Thyroid gland (tissue), 4 donors: Measurements from ENCODE around the gene DUSP8. TPM values are rescaled to one million over a fixed set of nuclear protein-coding genes. Genes with fewer than 3 reads are reported as not detected.
"Not testable (repeated sequence)": the region's sequence is repeated elsewhere in the genome, so short reads cannot be mapped to it uniquely, and the experiment has no call there.

ENCODE experiments used
- DNase-seq, 2 donors: peaks; one replicate each; pipeline ENCODE4 v3.0.0-alpha.2; 2019
- H3K27ac ChIP-seq, 3 donors: fragments of 200-600 bp; sonication (generic); 1 replicate in 2 of 3; 2 replicates in 1 of 3; pipeline ENCODE4 v1.5.1; 2016 to 2019; ENCODE audit warnings: mild to moderate bottlenecking in 1 of 3, moderate library complexity in 1 of 3
- H3K27me3 ChIP-seq: fragments of 200-600 bp; sonication (generic); one replicate; pipeline ENCODE4 v1.5.1; 2019
- H3K36me3 ChIP-seq, 2 donors: fragments of 200-600 bp; sonication (generic); one replicate each; pipeline ENCODE4 v1.5.1; 2016 to 2019
- H3K4me1 ChIP-seq, 2 donors: fragments of 200-600 bp; sonication (generic); one replicate each; pipeline ENCODE4 v1.5.1; 2017 to 2019
- H3K4me3 ChIP-seq, 3 donors: fragments of 200-600 bp; sonication (generic); replicated peaks in 1 of 3; 1 replicate in 2 of 3; 2 replicates in 1 of 3; pipeline ENCODE4 v1.5.1; 2016; ENCODE audit warnings: mild to moderate bottlenecking in 1 of 3
- H3K9me3 ChIP-seq: fragments of 200-600 bp; sonication (generic); one replicate; pipeline ENCODE4 v1.5.1; 2017
- POLR2A ChIP-seq, 2 donors: fragments of 450-650 bp; IDR thresholded peaks; one replicate each; pipeline ENCODE4 v1.6.1; 2017; ENCODE audit warnings: antibody characterized with exemption in 2 of 2, mild to moderate bottlenecking in 2 of 2, moderate library complexity in 1 of 2
- WGBS, 2 donors: methylation state at CpG; one replicate each; pipeline ENCODE4 v1.1.5; 2017; 5-methylcytosine and 5-hydroxymethylcytosine counted together
- intact Hi-C: fragments of 100-400 bp; cut with DNase I; formaldehyde crosslinking; loops from one replicate; pipeline ENCODE4 v1.15.1; 2023
- total RNA-seq, 4 donors: library from RNA; depleted of rRNA; stranded (reverse); fragments of >200 nt; gene quantifications; one replicate each; pipeline ENCODE4 v1.2.3, GENCODE V29; 2016
- TF ChIP-seq, protein P1 (sequence below), 6 experiments: fragments of 200-600 bp in 3 of 6; fragments of 450-650 bp in 3 of 6; sonication (generic) in 3 of 6; IDR thresholded peaks; one replicate each; pipeline ENCODE4 v1.5.1; 2016 to 2019; ENCODE audit warnings: antibody characterized with exemption in 6 of 6, mild to moderate bottlenecking in 2 of 6, inconsistent platforms in 1 of 6, moderate library complexity in 1 of 6

Gene DUSP8, protein sequence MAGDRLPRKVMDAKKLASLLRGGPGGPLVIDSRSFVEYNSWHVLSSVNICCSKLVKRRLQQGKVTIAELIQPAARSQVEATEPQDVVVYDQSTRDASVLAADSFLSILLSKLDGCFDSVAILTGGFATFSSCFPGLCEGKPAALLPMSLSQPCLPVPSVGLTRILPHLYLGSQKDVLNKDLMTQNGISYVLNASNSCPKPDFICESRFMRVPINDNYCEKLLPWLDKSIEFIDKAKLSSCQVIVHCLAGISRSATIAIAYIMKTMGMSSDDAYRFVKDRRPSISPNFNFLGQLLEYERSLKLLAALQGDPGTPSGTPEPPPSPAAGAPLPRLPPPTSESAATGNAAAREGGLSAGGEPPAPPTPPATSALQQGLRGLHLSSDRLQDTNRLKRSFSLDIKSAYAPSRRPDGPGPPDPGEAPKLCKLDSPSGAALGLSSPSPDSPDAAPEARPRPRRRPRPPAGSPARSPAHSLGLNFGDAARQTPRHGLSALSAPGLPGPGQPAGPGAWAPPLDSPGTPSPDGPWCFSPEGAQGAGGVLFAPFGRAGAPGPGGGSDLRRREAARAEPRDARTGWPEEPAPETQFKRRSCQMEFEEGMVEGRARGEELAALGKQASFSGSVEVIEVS
- total RNA-seq, result 1 to 10 TPM; 1.3 to 3.5 (median 2.5) TPM

DNA sequence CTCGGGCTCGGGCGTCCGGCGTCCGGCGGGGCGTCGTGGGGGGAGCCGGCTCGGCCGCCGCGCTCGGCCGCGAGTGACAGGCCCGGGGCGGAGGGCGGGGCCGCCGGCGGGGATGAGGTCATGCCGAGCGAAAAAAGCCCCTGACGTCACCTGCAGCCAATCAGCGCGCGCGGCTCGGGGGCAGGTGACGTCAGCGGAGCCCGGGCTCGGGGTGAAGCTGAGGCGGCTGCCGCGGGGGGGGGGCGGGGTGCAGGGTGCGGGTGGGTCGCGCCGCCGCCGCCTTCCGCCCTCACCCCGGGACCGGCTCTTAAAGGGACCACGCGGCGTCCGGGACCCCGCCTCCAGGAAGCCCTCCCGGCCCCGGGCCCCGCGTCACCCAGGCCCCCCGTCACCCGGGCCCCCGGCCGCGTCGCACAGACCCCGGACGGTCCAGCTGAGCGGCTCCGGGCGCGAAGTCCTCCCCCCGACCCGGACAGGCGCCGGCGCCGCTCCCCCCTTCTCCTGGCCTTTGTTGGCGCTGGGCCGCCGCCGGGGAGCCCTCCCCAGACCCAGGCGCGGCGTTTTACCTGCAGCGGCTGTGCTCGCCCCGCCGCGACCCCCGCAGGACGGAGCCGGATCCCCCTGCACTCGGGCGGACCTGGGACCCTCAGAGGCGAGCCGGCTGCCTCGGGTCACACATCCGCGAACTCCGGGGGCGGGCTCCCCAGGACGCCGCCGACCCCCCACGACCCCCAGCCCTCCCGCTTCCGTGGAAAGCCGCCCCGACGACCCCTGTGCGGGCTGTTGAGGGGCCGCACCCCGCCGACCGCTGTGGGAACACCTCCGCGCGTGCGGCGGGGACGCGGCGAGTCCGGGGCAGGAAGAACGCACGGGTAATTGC is at the start of gene DUSP8:
TSS of gene DUSP8 (minus strand) at position 75 of the 880 bp plus-strand sequence. CDS start 6,445 bp downstream, outside the sequence.
- TF ChIP-seq POLR2A (IDR thresholded peaks at IDR 0.05), result peak; percentile 14 to 76
- TF ChIP-seq, protein P1, sequence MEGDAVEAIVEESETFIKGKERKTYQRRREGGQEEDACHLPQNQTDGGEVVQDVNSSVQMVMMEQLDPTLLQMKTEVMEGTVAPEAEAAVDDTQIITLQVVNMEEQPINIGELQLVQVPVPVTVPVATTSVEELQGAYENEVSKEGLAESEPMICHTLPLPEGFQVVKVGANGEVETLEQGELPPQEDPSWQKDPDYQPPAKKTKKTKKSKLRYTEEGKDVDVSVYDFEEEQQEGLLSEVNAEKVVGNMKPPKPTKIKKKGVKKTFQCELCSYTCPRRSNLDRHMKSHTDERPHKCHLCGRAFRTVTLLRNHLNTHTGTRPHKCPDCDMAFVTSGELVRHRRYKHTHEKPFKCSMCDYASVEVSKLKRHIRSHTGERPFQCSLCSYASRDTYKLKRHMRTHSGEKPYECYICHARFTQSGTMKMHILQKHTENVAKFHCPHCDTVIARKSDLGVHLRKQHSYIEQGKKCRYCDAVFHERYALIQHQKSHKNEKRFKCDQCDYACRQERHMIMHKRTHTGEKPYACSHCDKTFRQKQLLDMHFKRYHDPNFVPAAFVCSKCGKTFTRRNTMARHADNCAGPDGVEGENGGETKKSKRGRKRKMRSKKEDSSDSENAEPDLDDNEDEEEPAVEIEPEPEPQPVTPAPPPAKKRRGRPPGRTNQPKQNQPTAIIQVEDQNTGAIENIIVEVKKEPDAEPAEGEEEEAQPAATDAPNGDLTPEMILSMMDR (IDR thresholded peaks at IDR 0.05), result no peak
- no peaks in the 10 kb centered on the region for H3K9me3 ChIP-seq
- no CpG with 5 or more reads among the region's 124 CpGs for WGBS, 2 donors
- intact Hi-C loops, result loop anchor here (5.0 kb wide), 1 partner anchor 370 kb away; no protein-coding TSS in a partner anchor
- H3K4me1 ChIP-seq, result peaks cover 15 to 33% of the 10 kb centered on the region in 2 donors
- H3K36me3 ChIP-seq, result no peaks in the 10 kb centered on the region
- H3K4me3 ChIP-seq, result peak within 1 kb of the TSS in 1 of 3 donors; percentile 75
- DNase-seq, result peak; percentile 82 to 88
- H3K27me3 ChIP-seq, result no peaks in the 10 kb centered on the region
- H3K27ac ChIP-seq, result peak within 1 kb of the TSS in 2 of 3 donors; percentile 64 to 85

DNA sequence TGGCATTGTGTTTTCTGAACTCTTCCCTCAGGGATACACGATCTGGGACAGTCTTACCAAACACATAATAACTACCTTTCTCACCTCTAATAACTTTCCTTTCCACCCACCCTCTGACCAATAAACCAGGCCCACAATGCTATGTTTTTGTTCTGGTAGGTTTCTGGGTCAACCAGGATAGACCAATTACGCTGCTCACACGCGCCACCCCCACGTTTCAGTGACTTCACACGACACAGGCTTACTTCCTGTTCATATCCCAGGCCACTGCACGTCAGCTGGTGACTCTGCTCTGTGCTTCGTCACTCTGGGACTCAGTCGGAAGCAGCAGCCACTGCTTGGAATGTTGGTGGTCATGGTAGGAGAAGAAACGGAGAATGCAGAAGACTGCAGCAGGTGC is 47.4 kb upstream of the DUSP8 start:
- DNase-seq, result no peak
- TF ChIP-seq POLR2A (IDR thresholded peaks at IDR 0.05), result no peak
- TF ChIP-seq, protein P1 (IDR thresholded peaks at IDR 0.05), result no peak
- H3K9me3 ChIP-seq, result no peaks in the 10 kb centered on the region
- no peaks in the 10 kb centered on the region for H3K4me1 ChIP-seq
- WGBS, 2 donors, result 53 to 60% methylated on average over 10 of the region's 10 CpGs
- intact Hi-C loops, result no loop called here
- no peak overlapping the region for H3K27ac ChIP-seq
- H3K27me3 ChIP-seq, result no peaks in the 10 kb centered on the region
- H3K4me3 ChIP-seq, result no peak overlapping the region
- H3K36me3 ChIP-seq, result no peaks in the 10 kb centered on the region

DNA sequence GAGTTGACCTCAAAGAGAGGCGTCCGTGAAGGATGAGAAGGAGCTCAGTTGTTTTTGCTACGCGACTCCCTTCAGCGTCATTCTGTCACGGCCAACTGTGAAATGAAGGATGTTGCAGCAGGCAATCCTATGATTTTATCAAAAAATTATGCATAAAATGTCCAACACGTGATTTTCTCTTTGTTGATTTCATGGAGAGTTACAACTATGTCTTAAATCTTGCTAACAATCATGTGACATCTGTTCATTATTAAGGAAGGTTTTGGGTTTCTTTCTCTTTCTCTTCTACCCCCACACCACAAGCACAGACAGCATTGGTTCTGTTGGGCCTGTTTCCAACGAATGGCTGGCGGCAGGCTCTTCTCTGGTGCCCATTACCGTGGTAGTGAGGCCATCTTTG is 46.2 kb upstream of the DUSP8 start:
- TF ChIP-seq, protein P1 (IDR thresholded peaks at IDR 0.05), result no peak
- TF ChIP-seq POLR2A (IDR thresholded peaks at IDR 0.05), result no peak
- H3K9me3 ChIP-seq, result no peaks in the 10 kb centered on the region
- H3K36me3 ChIP-seq, result no peaks in the 10 kb centered on the region
- H3K4me1 ChIP-seq, result no peaks in the 10 kb centered on the region
- DNase-seq, result no peak
- H3K27me3 ChIP-seq, result no peaks in the 10 kb centered on the region
- intact Hi-C loops, result no loop called here
- H3K27ac ChIP-seq, result no peak overlapping the region
- H3K4me3 ChIP-seq, result no peak overlapping the region
- 75 to 86% methylated on average over 10 of the region's 10 CpGs for WGBS, 2 donors

DNA sequence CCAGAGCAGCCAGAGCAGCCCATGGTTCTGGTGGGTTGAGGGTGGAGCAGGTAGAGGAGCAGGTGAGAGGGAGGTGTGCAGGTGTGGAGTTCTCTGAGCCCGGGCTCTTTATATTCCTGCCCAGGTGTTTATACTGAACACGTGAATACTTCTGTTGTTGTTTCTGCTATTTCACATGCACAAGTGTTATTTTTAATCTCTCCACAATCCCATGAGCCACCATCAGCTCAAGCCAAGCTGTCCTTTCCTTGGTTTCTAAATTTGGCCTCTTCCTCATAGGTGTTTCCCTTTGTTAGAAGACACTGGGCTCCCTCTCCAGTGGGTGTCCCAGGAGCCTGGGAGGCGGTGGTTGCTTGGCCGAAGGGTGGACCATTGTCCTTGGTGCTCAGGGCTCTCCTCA is 36.3 kb upstream of the DUSP8 start, which contains the start of gene KRTAP5-3:
TSS of gene KRTAP5-3 (minus strand) at position 101 of the 400 bp plus-strand sequence. CDS start at position 23, 78 bp downstream.
- no peaks in the 10 kb centered on the region for H3K27me3 ChIP-seq
- intact Hi-C loops, result no loop called here
- H3K27ac ChIP-seq, result no peak within 1 kb of the TSS
- WGBS, 2 donors, result 52 to 61% methylated on average over 4 of the region's 4 CpGs
- no peaks in the 10 kb centered on the region for H3K9me3 ChIP-seq
- H3K36me3 ChIP-seq, result no peaks in the 10 kb centered on the region
- H3K4me1 ChIP-seq, result no peaks in the 10 kb centered on the region
- H3K4me3 ChIP-seq, result no peak within 1 kb of the TSS
- no peak for DNase-seq
- TF ChIP-seq, protein P1 (IDR thresholded peaks at IDR 0.05), result no peak
- no peak for TF ChIP-seq POLR2A (IDR thresholded peaks at IDR 0.05)

DNA sequence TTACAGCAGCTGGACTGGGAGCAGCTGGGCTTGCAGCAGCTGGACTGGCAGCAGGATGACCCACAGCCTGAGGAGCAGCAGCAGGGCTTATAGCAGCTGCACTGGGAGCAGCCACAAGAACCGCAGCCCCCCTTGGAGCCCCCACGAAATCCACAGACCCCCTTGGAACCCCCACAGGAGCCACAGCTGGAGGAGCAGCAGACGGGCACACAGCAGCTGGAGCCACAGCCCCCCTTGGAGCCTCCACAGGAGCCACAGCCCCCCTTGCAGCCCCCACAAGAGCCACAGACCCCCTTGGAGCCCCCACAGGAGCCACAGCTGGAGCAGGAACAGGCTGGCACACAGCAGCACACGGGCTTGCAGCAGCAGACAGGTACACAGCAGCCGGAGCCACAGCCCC is 35.8 kb upstream of the DUSP8 start:
- H3K27me3 ChIP-seq, DNase-seq, H3K4me3 ChIP-seq, H3K4me1 ChIP-seq, H3K27ac ChIP-seq, intact Hi-C loops, H3K36me3 ChIP-seq, H3K9me3 ChIP-seq: not testable (repeated sequence)
- WGBS, 2 donors, result 90% methylated on average over 2 of the region's 5 CpGs; no CpG with 5 or more reads in 1 of the 2 donors

DNA sequence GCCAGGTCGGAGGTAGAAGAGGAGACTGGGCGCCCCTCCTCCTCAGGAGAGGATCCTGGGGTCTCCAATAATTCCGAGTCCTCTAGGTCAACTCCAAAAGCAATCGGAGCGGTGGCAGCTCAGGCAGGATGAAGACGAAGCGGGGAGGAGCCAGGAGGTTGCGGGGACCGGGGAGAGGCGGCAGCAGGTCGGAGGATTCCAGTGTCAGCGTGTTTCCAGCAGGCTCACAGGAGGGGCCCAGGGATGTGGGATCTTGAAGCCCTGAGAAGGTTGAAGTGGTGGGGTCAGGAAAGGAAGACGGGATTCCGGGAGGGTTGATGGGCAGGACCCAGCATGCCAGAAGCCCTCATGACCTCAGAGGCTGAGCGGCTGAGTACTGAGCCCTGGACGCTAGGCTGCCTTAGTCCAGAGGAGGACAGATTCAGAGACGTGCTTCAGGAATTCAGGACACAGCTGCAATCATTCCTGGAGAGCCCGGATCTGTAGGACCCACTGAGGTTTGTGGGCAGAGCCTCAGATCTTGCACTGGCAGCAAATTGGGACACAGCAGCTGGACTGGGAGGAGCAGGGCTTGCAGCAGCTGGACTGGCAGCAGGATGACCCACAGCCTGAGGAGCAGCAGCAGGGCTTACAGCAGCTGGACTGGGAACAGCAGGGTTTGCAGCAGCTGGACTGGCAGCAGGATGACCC is 35.2 kb upstream of the DUSP8 start:
- intact Hi-C loops, H3K4me1 ChIP-seq, H3K4me3 ChIP-seq, H3K36me3 ChIP-seq, H3K27me3 ChIP-seq, H3K9me3 ChIP-seq, DNase-seq, H3K27ac ChIP-seq: not testable (repeated sequence)
- 16 to 27% methylated on average over 17 of the region's 18 CpGs for WGBS, 2 donors

DNA sequence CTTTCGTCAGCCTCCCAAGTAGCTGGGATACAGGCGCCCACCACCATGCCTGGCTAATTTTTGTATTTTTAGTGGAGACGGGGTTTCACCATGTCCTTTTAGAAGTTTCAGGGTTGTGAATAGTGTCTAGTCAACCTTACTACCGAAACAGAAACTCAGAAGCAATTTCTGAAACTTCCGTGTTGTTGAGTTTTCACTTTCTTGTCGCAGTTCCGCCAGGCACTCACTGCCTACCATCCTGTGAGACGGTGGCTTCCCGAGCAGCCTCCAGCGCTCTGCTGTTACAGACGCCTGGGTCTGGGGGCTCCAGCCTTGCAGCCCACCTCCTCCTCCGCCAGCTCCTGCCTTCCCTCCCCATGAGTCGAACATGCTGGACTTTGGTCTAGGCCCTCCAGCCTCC is 33.9 kb upstream of the DUSP8 start:
- intact Hi-C loops, H3K27me3 ChIP-seq: not testable (repeated sequence)

More for the DNA sequence above, 33.9 kb upstream of the DUSP8 start:
- not testable (repeated sequence) for H3K4me3 ChIP-seq, H3K36me3 ChIP-seq, DNase-seq, H3K9me3 ChIP-seq, H3K27ac ChIP-seq, H3K4me1 ChIP-seq
- WGBS, 2 donors, result 84 to 86% methylated on average over 12 to 13 of the region's 13 CpGs
